Uterus (tissue), 4 donors: ENCODE measurements around the gene SLC30A2. TPM values are rescaled to one million over a fixed set of nuclear protein-coding genes. Genes with fewer than 3 reads are reported as not detected.
A peak's percentile ranks its signal among the peaks of the same experiment; 100 is the strongest.

Experiments
- DNase-seq, 2 donors: peaks; one replicate each; pipeline ENCODE4 v3.0.0-alpha.2; 2019 to 2020
- H3K27ac ChIP-seq, 2 donors: fragments of 200-600 bp; sonication (generic); 1 replicate in 1 of 2; 2 replicates in 1 of 2; pipeline ENCODE4 v1.5.1; 2016 to 2018
- H3K27me3 ChIP-seq, 2 donors: fragments of 200-600 bp; sonication (generic); one replicate each; pipeline ENCODE4 v1.5.1; 2018 to 2019; ENCODE audit warnings: control low read depth in 1 of 2
- H3K36me3 ChIP-seq, 2 donors: fragments of 200-600 bp; sonication (generic); one replicate each; pipeline ENCODE4 v1.5.1; 2019; ENCODE audit warnings: control low read depth in 1 of 2
- H3K4me1 ChIP-seq, 2 donors: fragments of 200-600 bp; sonication (generic); one replicate each; pipeline ENCODE4 v1.5.1; 2018 to 2019; ENCODE audit warnings: control low read depth in 1 of 2
- H3K4me3 ChIP-seq, 2 donors: fragments of 200-600 bp; sonication (generic); 1 replicate in 1 of 2; 2 replicates in 1 of 2; pipeline ENCODE4 v1.5.1; 2018 to 2019; ENCODE audit warnings: mild to moderate bottlenecking in 1 of 2
- H3K9me3 ChIP-seq, 2 donors: fragments of 200-600 bp; sonication (generic); one replicate each; pipeline ENCODE4 v1.5.1; 2019; ENCODE audit warnings: control low read depth in 1 of 2
- CTCF ChIP-seq, 4 experiments: fragments of 200-600 bp in 2 of 4; fragments of 450-650 bp in 2 of 4; sonication (generic) in 2 of 4; IDR thresholded peaks; one replicate each; pipeline ENCODE4 v1.5.1; 2016 to 2019; ENCODE audit warnings: antibody characterized with exemption in 4 of 4, mild to moderate bottlenecking in 2 of 4, moderate library complexity in 1 of 4
- POLR2A ChIP-seq, 2 donors: fragments of 450-650 bp; IDR thresholded peaks; one replicate each; pipeline ENCODE4 v1.6.1; 2016; ENCODE audit warnings: antibody characterized with exemption in 2 of 2, mild to moderate bottlenecking in 1 of 2, moderate library complexity in 1 of 2
- intact Hi-C: fragments of 100-400 bp; cut with DNase I; formaldehyde crosslinking; loops from one replicate; pipeline ENCODE4 v1.15.1; 2023; ENCODE audit warnings: low total_unique reads
- total RNA-seq, 4 donors: library from RNA; depleted of rRNA in 3 of 4; stranded (reverse); fragments of >200 nt in 3 of 4; gene quantifications; one replicate each; pipeline versions ENCODE4 v1.1.0 to v1.2.4, GENCODE V29; 2014 to 2023
- donor health status: DM: yes; HTN: yes; CAD: no.

Gene SLC30A2
- total RNA-seq, 4 donors from 2014 or later: 0.07 to 0.49 TPM; not detected in 2

GRCh38 chr1:26037904-26038303 lies 8.0 kb downstream of the SLC30A2 start:
- H3K36me3 ChIP-seq: no peaks in the 10 kb centered on the region
- peaks cover 0 to 7% of the 10 kb centered on the region in 2 donors for H3K4me1 ChIP-seq
- H3K4me3 ChIP-seq: no peak overlapping the region
- no peaks in the 10 kb centered on the region for H3K27me3 ChIP-seq
- no peak for DNase-seq
- no peak for TF ChIP-seq POLR2A (IDR thresholded peaks at IDR 0.05)
- no peak for TF ChIP-seq CTCF (IDR thresholded peaks at IDR 0.05)
- intact Hi-C loops: loop anchor here (5.0 kb wide), 2 partner anchors 109 to 124 kb away; no protein-coding TSS in a partner anchor
- H3K27ac ChIP-seq: no peak overlapping the region
- H3K9me3 ChIP-seq: no peaks in the 10 kb centered on the region

GRCh38 chr1:26036756-26037281 lies 9.1 kb downstream of the SLC30A2 start:
- Histone ChIP-seq H3K36me3 (no peaks in the 10 kb centered on the region), H3K27ac (no peak overlapping the region), H3K27me3 (no peaks in the 10 kb centered on the region), H3K4me1 (peaks cover 0 to 7% of the 10 kb centered on the region in 2 donors), H3K9me3 (no peaks in the 10 kb centered on the region), H3K4me3 (no peak overlapping the region)
- no peak for DNase-seq
- intact Hi-C loops: loop anchor here (5.0 kb wide), 2 partner anchors 110 to 125 kb away; no protein-coding TSS in a partner anchor
- TF ChIP-seq POLR2A (IDR thresholded peaks at IDR 0.05) (no peak), CTCF (IDR thresholded peaks at IDR 0.05) (no peak)

GRCh38 chr1:26035959-26036755 lies 9.8 kb downstream of the SLC30A2 start:
- TF ChIP-seq POLR2A (IDR thresholded peaks at IDR 0.05) (no peak), CTCF (IDR thresholded peaks at IDR 0.05) (peak; percentile 98 to 100 (median 99))
- peak; percentile 80 to 85 for DNase-seq
- H3K4me1 ChIP-seq: peaks cover 0 to 7% of the 10 kb centered on the region in 2 donors
- no peaks in the 10 kb centered on the region for H3K9me3 ChIP-seq
- peak overlapping the region; percentile 61 to 79 for H3K4me3 ChIP-seq
- H3K27me3 ChIP-seq: no peaks in the 10 kb centered on the region
- intact Hi-C loops: loop anchor here (5.0 kb wide), 2 partner anchors 111 to 126 kb away; no protein-coding TSS in a partner anchor
- H3K36me3 ChIP-seq: no peaks in the 10 kb centered on the region
- H3K27ac ChIP-seq: peak overlapping the region; percentile 81 to 90

GRCh38 chr1:26035203-26035958 lies 10.5 kb downstream of the SLC30A2 start:
- peak; percentile 76 to 79 for TF ChIP-seq POLR2A (IDR thresholded peaks at IDR 0.05)
- peak in 1 of 4 experiments; percentile 10 for TF ChIP-seq CTCF (IDR thresholded peaks at IDR 0.05)
- Histone ChIP-seq H3K4me1 (peaks cover 0 to 7% of the 10 kb centered on the region in 2 donors), H3K9me3 (no peaks in the 10 kb centered on the region), H3K4me3 (peak overlapping the region; percentile 61 to 79), H3K27me3 (no peaks in the 10 kb centered on the region), H3K27ac (peak overlapping the region; percentile 81 to 90), H3K36me3 (no peaks in the 10 kb centered on the region)
- DNase-seq: peak; percentile 91 to 96
- intact Hi-C loops: loop anchor here (5.0 kb wide), 2 partner anchors 112 to 127 kb away; no protein-coding TSS in a partner anchor
